GM21717 (cell line): ENCODE data around the gene PTPRC.

ENCODE experiments used
- ATAC-seq: cut with Tn5 transposase; IDR thresholded peaks from one replicate; pipeline ENCODE4 v1.9.1; 2021; ENCODE audit warnings: mild to moderate bottlenecking, moderate library complexity; ENCODE audit not compliant: unreplicated experiment

PTPRC gene

GRCh38 chr1:198798923-198799386 is 160.1 kb downstream of the PTPRC start:
- ATAC-seq: peak; percentile 72

- ATAC-seq: no peak
Observed at GRCh38 chr1:198805498-198806151, 166.8 kb downstream of the PTPRC start.

GRCh38 chr1:198806861-198807260 is 168.0 kb downstream of the PTPRC start:
- ATAC-seq: no peak
